Pons (tissue), 1 donor: Measurements from ENCODE around the gene RPL14.
"Not testable (repeated sequence)": the region's sequence is repeated elsewhere in the genome, so short reads cannot be mapped to it uniquely, and the experiment has no call there.

ENCODE experiments used
- DNase-seq: peaks from one replicate; pipeline ENCODE4 v3.0.0-alpha.2; 2016; ENCODE audit warnings: low spot score

The RPL14 gene

GRCh38 chr3:40456940-40457823 is at the start of gene RPL14:
Gene RPL14 (plus strand): TSS chr3:40457339. CDS start chr3:40457472, 133 bp downstream.
- peak; percentile 97 for DNase-seq

GRCh38 chr3:40407611-40408010 is 49.5 kb upstream of the RPL14 start:
- DNase-seq = no peak

- no peak for DNase-seq
Observed at GRCh38 chr3:40414270-40414669, 42.9 kb upstream of the RPL14 start.

GRCh38 chr3:40417845-40418543 is 39.1 kb upstream of the RPL14 start:
- no peak for DNase-seq

GRCh38 chr3:40422861-40423260 is 34.3 kb upstream of the RPL14 start:
- DNase-seq = no peak

- no peak for DNase-seq
Observed at GRCh38 chr3:40427045-40427669, 30.0 kb upstream of the RPL14 start.

GRCh38 chr3:40432793-40433192 is 24.3 kb upstream of the RPL14 start:
- no peak for DNase-seq

- no peak for DNase-seq
Observed at GRCh38 chr3:40437889-40438288, 19.2 kb upstream of the RPL14 start.

GRCh38 chr3:40445062-40445461 is 12.1 kb upstream of the RPL14 start:
- no peak for DNase-seq

- no peak for DNase-seq
Observed at GRCh38 chr3:40445880-40446279, 11.3 kb upstream of the RPL14 start.

GRCh38 chr3:40450438-40450837 is 6.7 kb upstream of the RPL14 start:
- no peak for DNase-seq

- DNase-seq = no peak
Observed at GRCh38 chr3:40451551-40451950, 5.6 kb upstream of the RPL14 start.

- DNase-seq = peak; percentile 30
Observed at GRCh38 chr3:40452057-40452456, 5.1 kb upstream of the RPL14 start.

GRCh38 chr3:40452562-40452875 is 4.6 kb upstream of the RPL14 start:
- no peak for DNase-seq

- DNase-seq = peak; percentile 99
Observed at GRCh38 chr3:40452876-40453730, 4.0 kb upstream of the RPL14 start.

- no peak for DNase-seq
Observed at GRCh38 chr3:40453933-40454332, 3.2 kb upstream of the RPL14 start.

- DNase-seq = no peak
Observed at GRCh38 chr3:40455328-40455727, 1.8 kb upstream of the RPL14 start.

- no peak for DNase-seq
Observed at GRCh38 chr3:40456279-40456939, 730 bp upstream of the RPL14 start.

GRCh38 chr3:40458473-40458872 is 1.3 kb downstream of the RPL14 start:
- DNase-seq = no peak

- not testable (repeated sequence) for DNase-seq
Observed at GRCh38 chr3:40460481-40460880, 3.3 kb downstream of the RPL14 start.

GRCh38 chr3:40461161-40461560 is 4.0 kb downstream of the RPL14 start:
- DNase-seq = no peak
